ENCODE results near the gene SH3BGR. TPM values are rescaled to one million over a fixed set of nuclear protein-coding genes. Genes with fewer than 3 reads are reported as not detected.

Gene SH3BGR
- total and polyA plus RNA-seq, 10 of the 15 experiments (the other 5 are each of a cell fraction or from before 2014, with no cell fraction given): 0.45 to 3.5 (median 1.7) TPM

DNA sequence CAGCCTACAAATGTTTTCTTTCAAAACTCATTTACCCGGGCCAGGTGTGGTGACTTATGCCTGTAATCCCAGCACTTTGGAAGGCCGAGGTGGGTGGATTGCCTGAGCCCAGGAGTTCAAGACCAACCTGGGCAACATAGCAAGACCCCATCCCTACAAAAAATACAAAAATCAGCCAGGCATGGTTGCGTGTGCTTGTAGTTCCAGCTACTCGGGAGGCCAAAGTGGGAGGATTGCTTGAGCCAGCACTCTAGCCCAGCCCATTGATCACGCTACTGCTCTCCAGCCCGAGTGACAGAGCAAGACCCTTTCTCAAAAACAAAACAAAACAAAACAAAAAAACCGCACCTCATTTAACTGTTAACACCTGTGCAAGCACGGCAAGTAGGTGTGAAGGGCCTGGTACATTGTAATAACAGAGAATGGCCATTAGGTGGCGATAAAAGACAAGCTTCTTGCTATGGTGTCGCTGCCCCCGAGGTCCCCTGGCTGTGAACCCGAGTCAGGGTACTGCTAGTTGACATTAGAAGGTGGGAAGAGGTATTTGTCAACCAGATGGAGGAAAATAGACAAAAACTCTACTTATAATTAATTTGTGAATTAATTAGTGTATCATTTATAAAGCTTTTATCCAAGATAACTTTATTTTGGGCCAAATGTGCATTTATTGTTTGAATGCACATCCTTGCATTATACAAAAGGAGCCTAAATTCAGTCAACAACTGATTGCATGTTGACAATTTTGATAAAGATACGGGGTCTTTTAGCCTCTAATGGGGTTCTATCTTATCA, 66.5 kb downstream of the SH3BGR start:
- Histone ChIP-seq H4K20me1 (ENCODE audit: control insufficient read depth, insufficient read depth) (no peaks in the 10 kb centered on the region), H3K27me3 (replicated peaks in 1 of 2; ENCODE audit: control insufficient read depth in 2 of 2, insufficient read depth in 2 of 2, low read length in 1 of 2) (no peaks in the 10 kb centered on the region), H3K9me3 (replicated peaks; ENCODE audit: control insufficient read depth, insufficient read depth, low read length) (no peaks in the 10 kb centered on the region), H2AFZ (ENCODE audit: control insufficient read depth, low read depth, low read length) (no peak overlapping the region), H3K9ac (ENCODE audit: control insufficient read depth, insufficient read depth, low read length) (no peak overlapping the region), H3K4me3 (no peak overlapping the region), H3K36me3 (ENCODE audit: control insufficient read depth in 2 of 2, insufficient read depth in 2 of 2, low read length in 1 of 2) (no peaks in the 10 kb centered on the region), H3K27ac (ENCODE audit: control insufficient read depth, insufficient read depth) (no peak overlapping the region), H3K79me2 (ENCODE audit: control insufficient read depth, insufficient read depth, low read length) (no peaks in the 10 kb centered on the region), H3K4me1 (ENCODE audit: control insufficient read depth, insufficient read depth, low read length) (no peaks in the 10 kb centered on the region), H3K4me2 (ENCODE audit: control insufficient read depth, insufficient read depth) (no peak overlapping the region)
- BruUV-seq (replicated peaks): no TSS peak
- RAD21 ChIA-PET (ENCODE audit: unreplicated experiment): interaction anchor here (1.0 to 1.8 kb wide), 2 partner anchors 1554 to 1616 kb away, joined by 3 to 6 read pairs; no protein-coding TSS in a partner anchor
- SMC1A ChIA-PET (ENCODE audit: uncharacterized antibody, unreplicated experiment): interaction anchor here (1.0 kb wide), 1 partner anchor 80 kb away, joined by 3 read pairs; no protein-coding TSS in a partner anchor
- in situ Hi-C loops (cut with MboI) (loop anchor here (5.0 kb wide), 1 partner anchor 194 kb away; no protein-coding TSS in a partner anchor), intact Hi-C loops (cut with micrococcal nuclease; ENCODE audit: unreplicated experiment) (loop anchor here (1.0 to 5.0 kb wide), 3 partner anchors 198 to 1614 kb away; no protein-coding TSS in a partner anchor)
- peak; percentile 93 for FAIRE-seq
- CTCF ChIA-PET: interaction anchor here (0.8 to 2.5 kb wide), 13 partner anchors 9 to 1616 kb away, joined by 3 to 11 read pairs (median 5); no protein-coding TSS in a partner anchor
- POLR2A ChIA-PET: no interaction called here
- DNase-seq (ENCODE audit: low read depth, low spot score): peak; percentile 4
- WGBS (ENCODE audit: insufficient coverage, insufficient replicate concordance, low lambda C conversion rate, missing lambda C conversion rate): 23% methylated on average over 13 of the region's 13 CpGs
- ATAC-seq: peak; percentile 94
- TF ChIP-seq PML (IDR thresholded peaks at IDR 0.05; ENCODE audit: low read length) (no peak), WRNIP1 (IDR thresholded peaks at IDR 0.05; ENCODE audit: borderline replicate concordance, low read depth, low read length) (no peak), TBL1XR1 (IDR thresholded peaks at IDR 0.05; ENCODE audit: low read depth, low read length) (no peak), ASH2L (IDR thresholded peaks at IDR 0.05; ENCODE audit: borderline replicate concordance, low read depth) (no peak), MTA2 (IDR thresholded peaks at IDR 0.05; ENCODE audit: low read depth) (no peak), FOS (IDR thresholded peaks at IDR 0.05; ENCODE audit: borderline replicate concordance, extremely low read depth, insufficient read length) (no peak), POU2F2 (IDR thresholded peaks at IDR 0.05; ENCODE audit: borderline replicate concordance, low read depth, low read length) (no peak), POLR2A (IDR thresholded peaks at IDR 0.05; ENCODE audit: low read depth, low read length) (no peak), ZNF217 (IDR thresholded peaks at IDR 0.05) (no peak), EZH2 (IDR thresholded peaks at IDR 0.05; ENCODE audit: borderline replicate concordance, control insufficient read depth, low read depth, low read length) (no peak), YY1 (IDR thresholded peaks at IDR 0.05; ENCODE audit: low read depth, low read length) (no peak), TCF12 (IDR thresholded peaks at IDR 0.05; ENCODE audit: low read depth, low read length) (no peak), MTA3 (IDR thresholded peaks at IDR 0.05; ENCODE audit: borderline replicate concordance, low read length) (no peak), TCF7 (IDR thresholded peaks at IDR 0.05; ENCODE audit: borderline replicate concordance) (no peak), HCFC1 (IDR thresholded peaks at IDR 0.05; ENCODE audit: low read length) (no peak)
- TF ChIP-seq, protein P1, sequence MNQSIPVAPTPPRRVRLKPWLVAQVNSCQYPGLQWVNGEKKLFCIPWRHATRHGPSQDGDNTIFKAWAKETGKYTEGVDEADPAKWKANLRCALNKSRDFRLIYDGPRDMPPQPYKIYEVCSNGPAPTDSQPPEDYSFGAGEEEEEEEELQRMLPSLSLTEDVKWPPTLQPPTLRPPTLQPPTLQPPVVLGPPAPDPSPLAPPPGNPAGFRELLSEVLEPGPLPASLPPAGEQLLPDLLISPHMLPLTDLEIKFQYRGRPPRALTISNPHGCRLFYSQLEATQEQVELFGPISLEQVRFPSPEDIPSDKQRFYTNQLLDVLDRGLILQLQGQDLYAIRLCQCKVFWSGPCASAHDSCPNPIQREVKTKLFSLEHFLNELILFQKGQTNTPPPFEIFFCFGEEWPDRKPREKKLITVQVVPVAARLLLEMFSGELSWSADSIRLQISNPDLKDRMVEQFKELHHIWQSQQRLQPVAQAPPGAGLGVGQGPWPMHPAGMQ (IDR thresholded peaks at IDR 0.05; ENCODE audit: borderline replicate concordance): no peak
- TF ChIP-seq, protein P2, sequence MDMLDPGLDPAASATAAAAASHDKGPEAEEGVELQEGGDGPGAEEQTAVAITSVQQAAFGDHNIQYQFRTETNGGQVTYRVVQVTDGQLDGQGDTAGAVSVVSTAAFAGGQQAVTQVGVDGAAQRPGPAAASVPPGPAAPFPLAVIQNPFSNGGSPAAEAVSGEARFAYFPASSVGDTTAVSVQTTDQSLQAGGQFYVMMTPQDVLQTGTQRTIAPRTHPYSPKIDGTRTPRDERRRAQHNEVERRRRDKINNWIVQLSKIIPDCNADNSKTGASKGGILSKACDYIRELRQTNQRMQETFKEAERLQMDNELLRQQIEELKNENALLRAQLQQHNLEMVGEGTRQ (IDR thresholded peaks at IDR 0.05; ENCODE audit: borderline replicate concordance, low read depth, low read length): no peak
- TF ChIP-seq, protein P3, sequence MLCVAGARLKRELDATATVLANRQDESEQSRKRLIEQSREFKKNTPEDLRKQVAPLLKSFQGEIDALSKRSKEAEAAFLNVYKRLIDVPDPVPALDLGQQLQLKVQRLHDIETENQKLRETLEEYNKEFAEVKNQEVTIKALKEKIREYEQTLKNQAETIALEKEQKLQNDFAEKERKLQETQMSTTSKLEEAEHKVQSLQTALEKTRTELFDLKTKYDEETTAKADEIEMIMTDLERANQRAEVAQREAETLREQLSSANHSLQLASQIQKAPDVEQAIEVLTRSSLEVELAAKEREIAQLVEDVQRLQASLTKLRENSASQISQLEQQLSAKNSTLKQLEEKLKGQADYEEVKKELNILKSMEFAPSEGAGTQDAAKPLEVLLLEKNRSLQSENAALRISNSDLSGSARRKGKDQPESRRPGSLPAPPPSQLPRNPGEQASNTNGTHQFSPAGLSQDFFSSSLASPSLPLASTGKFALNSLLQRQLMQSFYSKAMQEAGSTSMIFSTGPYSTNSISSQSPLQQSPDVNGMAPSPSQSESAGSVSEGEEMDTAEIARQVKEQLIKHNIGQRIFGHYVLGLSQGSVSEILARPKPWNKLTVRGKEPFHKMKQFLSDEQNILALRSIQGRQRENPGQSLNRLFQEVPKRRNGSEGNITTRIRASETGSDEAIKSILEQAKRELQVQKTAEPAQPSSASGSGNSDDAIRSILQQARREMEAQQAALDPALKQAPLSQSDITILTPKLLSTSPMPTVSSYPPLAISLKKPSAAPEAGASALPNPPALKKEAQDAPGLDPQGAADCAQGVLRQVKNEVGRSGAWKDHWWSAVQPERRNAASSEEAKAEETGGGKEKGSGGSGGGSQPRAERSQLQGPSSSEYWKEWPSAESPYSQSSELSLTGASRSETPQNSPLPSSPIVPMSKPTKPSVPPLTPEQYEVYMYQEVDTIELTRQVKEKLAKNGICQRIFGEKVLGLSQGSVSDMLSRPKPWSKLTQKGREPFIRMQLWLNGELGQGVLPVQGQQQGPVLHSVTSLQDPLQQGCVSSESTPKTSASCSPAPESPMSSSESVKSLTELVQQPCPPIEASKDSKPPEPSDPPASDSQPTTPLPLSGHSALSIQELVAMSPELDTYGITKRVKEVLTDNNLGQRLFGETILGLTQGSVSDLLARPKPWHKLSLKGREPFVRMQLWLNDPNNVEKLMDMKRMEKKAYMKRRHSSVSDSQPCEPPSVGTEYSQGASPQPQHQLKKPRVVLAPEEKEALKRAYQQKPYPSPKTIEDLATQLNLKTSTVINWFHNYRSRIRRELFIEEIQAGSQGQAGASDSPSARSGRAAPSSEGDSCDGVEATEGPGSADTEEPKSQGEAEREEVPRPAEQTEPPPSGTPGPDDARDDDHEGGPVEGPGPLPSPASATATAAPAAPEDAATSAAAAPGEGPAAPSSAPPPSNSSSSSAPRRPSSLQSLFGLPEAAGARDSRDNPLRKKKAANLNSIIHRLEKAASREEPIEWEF (IDR thresholded peaks at IDR 0.05; ENCODE audit: insufficient replicate concordance, low read depth, low read length): no peak
